Activated naive CD4-positive, alpha-beta T cell treated with anti-CD3 and anti-CD28 coated beads, Interleukin-2, amount 50 U/mL, for 72 hours (primary cell): ENCODE results near the gene SCIN. TPM values are rescaled to one million over a fixed set of nuclear protein-coding genes. Genes with fewer than 3 reads are reported as not detected.

Experiments used
- ATAC-seq, 2 donors: fragments of 150-1000 bp; cut with Tn5 transposase; 2 replicates each; pipeline ENCODE4 v1.10.0; 2021; ENCODE audit warnings: mild to moderate bottlenecking in 2 of 2, moderate library complexity in 2 of 2
- DNase-seq, 2 donors: peaks; one replicate each; pipeline ENCODE4 v3.0.0; 2021 to 2022; ENCODE audit warnings: low spot score in 2 of 2
- H3K27ac Mint-ChIP-seq, 2 donors: one replicate each; pipeline ENCODE4 v1.8.0; 2022; ENCODE audit warnings: mild to moderate bottlenecking in 2 of 2, mixed read lengths in 2 of 2
- H3K36me3 Mint-ChIP-seq, 2 donors: one replicate each; pipeline ENCODE4 v1.8.0; 2022; ENCODE audit warnings: mixed read lengths in 2 of 2
- H3K9me3 Mint-ChIP-seq, 2 donors: one replicate each; pipeline ENCODE4 v1.8.0; 2022; ENCODE audit warnings: mixed read lengths in 2 of 2
- total RNA-seq, 2 donors: library from RNA; stranded (reverse); gene quantifications; one replicate each; pipeline ENCODE4 v1.2.3, GENCODE V29; 2022

Gene SCIN
- total RNA-seq, 2 donors from 2014 or later, result 0.80 TPM; not detected in 1

DNA sequence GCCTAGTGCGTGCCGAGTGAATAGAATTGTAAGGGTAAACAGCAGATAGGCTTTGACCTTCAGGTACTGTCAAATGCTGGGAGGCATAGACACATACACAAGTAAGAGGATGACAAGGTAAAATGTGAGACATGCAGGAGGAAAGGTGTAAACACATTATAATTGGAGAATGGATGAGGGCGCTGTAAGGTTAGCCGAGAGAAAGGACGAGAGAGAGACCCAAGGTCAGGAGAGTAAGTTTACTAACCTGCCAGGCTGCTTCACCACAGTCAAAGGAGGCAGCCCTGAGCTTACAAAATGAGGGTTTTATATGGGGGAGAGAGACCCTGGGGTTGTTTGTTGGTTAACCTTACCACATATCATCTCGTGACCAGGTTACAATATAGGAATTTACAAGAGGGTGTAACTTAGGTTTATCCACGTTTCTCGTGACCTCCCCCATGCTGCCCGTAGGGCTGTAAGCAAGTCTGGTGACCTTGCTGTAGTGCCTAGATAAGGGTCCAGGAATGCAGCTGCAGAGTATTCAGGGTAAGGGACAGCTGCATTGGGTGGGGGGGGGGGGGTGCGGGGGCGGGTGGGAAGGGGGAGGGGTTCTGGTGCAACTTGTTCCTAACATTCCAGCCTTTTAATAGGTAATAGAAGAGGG is 17.9 kb downstream of the SCIN start:
- Mint-ChIP-seq H3K36me3 (no peaks in the 10 kb centered on the region), H3K27ac (no peak overlapping the region)
- no peak for ATAC-seq

GRCh38 chr7:12590559-12590958 is 20.0 kb downstream of the SCIN start:
- Mint-ChIP-seq H3K27ac (no peak overlapping the region), H3K36me3 (no peaks in the 10 kb centered on the region), H3K9me3 (peaks cover 0 to 4% of the 10 kb centered on the region in 2 donors)
- DNase-seq (no peak), ATAC-seq (no peak)

More for the DNA sequence above, 17.9 kb downstream of the SCIN start:
- DNase-seq, result no peak
- H3K9me3 Mint-ChIP-seq, result no peaks in the 10 kb centered on the region

DNA sequence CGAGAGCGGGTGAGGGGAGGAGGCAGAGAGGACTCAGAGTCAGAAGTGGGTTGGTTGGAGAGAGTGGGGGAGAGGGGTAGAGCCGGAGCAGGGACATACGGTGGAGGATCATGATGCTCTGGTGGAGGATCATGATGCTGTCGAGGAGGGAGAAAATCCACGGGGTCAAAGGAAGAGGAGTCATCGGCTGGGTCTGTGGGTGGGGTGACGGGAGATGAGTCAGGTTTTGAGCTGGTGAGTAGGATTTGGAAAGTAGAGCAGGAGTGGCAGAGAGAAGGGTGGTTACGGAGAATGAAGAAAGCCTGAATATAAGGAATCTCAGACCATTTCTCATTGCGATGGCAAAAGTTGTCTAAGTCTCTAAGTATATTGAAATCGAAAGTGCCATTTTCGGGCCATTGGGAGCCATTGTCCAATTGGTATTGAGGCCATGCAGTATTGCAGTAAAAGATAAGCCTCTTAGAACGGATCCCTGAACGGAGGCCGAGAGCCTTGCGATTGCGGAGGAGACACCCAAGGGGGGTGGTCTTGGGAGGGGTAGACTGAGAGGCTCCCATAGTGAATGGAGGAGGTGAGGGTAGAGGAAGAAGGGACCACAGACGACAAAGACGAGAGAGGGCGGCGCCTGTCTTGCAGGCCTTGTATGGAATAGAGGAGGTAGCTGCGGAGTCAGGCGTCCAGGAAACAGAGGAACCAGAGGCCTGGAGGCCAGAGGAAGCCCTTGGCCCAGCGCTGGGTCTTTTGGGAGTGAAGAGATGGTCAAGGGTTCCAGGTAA is 23.8 kb downstream of the SCIN start:
- DNase-seq (no peak), ATAC-seq (no peak)
- H3K36me3 Mint-ChIP-seq, result no peaks in the 10 kb centered on the region
- H3K9me3 Mint-ChIP-seq, result peaks cover 0 to 4% of the 10 kb centered on the region in 2 donors
- no peak overlapping the region for H3K27ac Mint-ChIP-seq

GRCh38 chr7:12595148-12595547 is 24.6 kb downstream of the SCIN start:
- no peak overlapping the region for H3K27ac Mint-ChIP-seq
- DNase-seq (no peak), ATAC-seq (no peak)
- H3K36me3 Mint-ChIP-seq, result no peaks in the 10 kb centered on the region
- H3K9me3 Mint-ChIP-seq, result peaks cover 0 to 4% of the 10 kb centered on the region in 2 donors

DNA sequence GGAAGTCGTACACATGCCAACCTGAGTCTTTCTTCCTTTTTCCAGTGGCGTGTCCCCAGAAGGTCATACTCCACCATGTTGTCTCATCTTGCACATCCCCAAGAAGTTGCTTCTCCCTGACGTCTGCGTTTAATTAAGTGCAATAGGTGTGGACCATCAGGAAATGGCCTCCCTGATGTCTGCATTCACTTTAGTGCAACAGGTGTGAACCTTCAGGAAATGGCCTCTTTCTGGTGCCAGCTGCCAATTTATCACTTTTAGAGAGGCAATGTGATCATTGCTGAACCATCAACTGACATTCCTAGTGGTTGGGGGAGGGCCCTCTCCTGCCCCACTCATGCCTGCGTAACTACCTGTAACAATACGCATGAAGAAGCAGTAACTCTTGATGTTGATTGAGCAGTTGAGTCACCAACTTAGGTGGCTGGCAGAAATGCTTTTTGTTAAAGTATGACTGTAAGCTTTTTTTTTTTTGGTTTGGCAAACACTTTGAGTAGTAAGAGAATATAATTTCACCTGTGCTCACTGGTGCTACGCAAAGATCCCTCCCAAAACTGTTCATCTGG is 25.8 kb downstream of the SCIN start:
- Mint-ChIP-seq H3K9me3 (peaks cover 0 to 4% of the 10 kb centered on the region in 2 donors), H3K27ac (no peak overlapping the region), H3K36me3 (no peaks in the 10 kb centered on the region)
- ATAC-seq, result no peak
- DNase-seq, result no peak

- no peak overlapping the region for H3K27ac Mint-ChIP-seq
- DNase-seq (no peak), ATAC-seq (no peak)
- peaks cover 0 to 6% of the 10 kb centered on the region in 2 donors for H3K36me3 Mint-ChIP-seq
- H3K9me3 Mint-ChIP-seq, result peaks cover 8 to 15% of the 10 kb centered on the region in 2 donors
These were observed 30.9 kb downstream of the SCIN start for GRCh38 chr7:12601302-12601869.

DNA sequence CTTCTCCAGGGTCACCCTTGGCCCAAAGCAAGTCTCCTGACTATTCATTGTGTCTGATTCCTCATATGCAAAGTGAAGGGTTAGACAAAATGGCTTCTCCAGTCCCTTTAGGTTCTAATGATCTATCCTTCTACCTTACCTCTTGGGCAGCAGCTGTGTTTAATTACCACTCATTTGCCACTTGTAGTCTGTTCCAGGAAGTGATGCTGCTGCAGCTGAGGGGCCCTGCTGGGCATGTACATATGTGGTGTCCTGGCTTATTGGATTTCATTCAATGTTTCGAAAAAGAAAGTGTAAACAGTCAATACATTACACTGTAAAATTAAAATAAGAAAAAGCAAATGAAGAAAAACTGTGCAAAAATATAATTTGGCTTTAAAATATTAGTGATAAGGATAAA is 36.6 kb downstream of the SCIN start:
- DNase-seq, result no peak
- ATAC-seq, result no peak

GRCh38 chr7:12609561-12609960 is 39.0 kb downstream of the SCIN start:
- ATAC-seq (no peak), DNase-seq (no peak)
- Mint-ChIP-seq H3K36me3 (no peaks in the 10 kb centered on the region), H3K9me3 (peaks cover 0 to under 1% of the 10 kb centered on the region in 2 donors), H3K27ac (no peak overlapping the region)

More for the DNA sequence above, 36.6 kb downstream of the SCIN start:
- Mint-ChIP-seq H3K27ac (no peak overlapping the region), H3K36me3 (peaks cover 0 to 2% of the 10 kb centered on the region in 2 donors), H3K9me3 (peaks cover 2 to 9% of the 10 kb centered on the region in 2 donors)

- DNase-seq, result no peak
- Mint-ChIP-seq H3K27ac (no peak overlapping the region), H3K9me3 (no peaks in the 10 kb centered on the region), H3K36me3 (no peaks in the 10 kb centered on the region)
- ATAC-seq, result no peak
These were observed 40.4 kb downstream of the SCIN start for GRCh38 chr7:12610899-12611298.

DNA sequence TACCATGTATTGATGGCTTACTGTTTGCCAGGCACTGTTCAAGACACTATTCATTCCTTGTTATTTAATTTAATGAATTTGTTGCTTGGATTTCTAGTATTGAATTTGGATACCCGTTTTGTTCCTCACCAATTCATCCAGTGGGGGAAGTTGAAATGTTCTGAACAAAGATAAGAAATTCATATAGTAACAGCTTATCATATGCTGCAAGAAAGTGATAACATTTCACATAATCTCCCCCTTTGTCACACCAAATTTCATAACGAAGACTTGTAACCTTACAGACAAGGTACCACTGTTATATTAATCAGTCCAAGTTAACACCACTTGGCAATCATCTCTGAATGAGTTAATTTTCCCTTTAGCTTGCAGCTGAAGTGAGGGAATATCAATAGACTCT is 42.1 kb downstream of the SCIN start:
- Mint-ChIP-seq H3K36me3 (no peaks in the 10 kb centered on the region), H3K27ac (no peak overlapping the region), H3K9me3 (no peaks in the 10 kb centered on the region)
- no peak for DNase-seq
- no peak for ATAC-seq

- no peaks in the 10 kb centered on the region for H3K36me3 Mint-ChIP-seq
- DNase-seq, result no peak
- no peak for ATAC-seq
- no peak overlapping the region for H3K27ac Mint-ChIP-seq
- H3K9me3 Mint-ChIP-seq, result no peaks in the 10 kb centered on the region
These were observed 49.0 kb downstream of the SCIN start for GRCh38 chr7:12619461-12620069.

DNA sequence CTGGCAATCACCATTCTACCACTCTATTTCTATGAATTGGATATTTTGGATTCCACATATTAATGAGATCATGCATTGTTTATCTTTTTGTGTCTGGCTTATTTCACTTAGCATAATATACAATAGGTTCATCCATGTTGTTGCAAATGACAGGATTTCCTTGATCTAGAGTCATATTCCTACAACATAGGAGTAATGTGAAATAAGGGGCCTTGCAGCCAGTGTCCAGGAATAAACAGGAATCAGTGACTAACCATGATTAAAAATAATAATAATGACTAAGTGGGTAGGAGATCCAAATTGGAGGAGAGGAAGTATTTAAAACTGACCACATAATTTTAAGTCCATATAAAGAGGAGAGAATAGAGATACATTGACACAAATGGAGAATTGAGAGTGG is 49.9 kb downstream of the SCIN start:
- H3K36me3 Mint-ChIP-seq, result no peaks in the 10 kb centered on the region
- no peaks in the 10 kb centered on the region for H3K9me3 Mint-ChIP-seq
- no peak overlapping the region for H3K27ac Mint-ChIP-seq
- ATAC-seq (no peak), DNase-seq (no peak)

DNA sequence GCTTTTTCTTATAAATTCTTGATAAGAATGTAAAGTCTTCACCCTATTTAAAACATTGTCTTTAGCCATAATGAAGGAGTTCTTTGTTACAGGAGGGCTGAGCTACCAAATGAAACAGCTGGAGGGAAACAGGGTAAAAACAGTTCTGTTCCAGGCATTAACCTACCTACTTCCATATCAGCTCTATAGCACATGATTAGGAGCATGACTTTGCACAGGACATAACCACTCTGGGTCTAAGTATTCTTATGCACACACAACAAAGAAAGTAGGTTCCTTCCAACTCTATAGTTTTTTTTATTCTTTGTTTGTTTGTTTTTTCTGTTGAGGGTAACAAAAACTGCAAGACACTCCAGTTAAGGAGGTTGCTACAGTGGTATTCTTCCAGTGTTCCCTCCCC is 52.7 kb downstream of the SCIN start:
- DNase-seq (no peak), ATAC-seq (no peak)
- Mint-ChIP-seq H3K27ac (no peak overlapping the region), H3K36me3 (no peaks in the 10 kb centered on the region), H3K9me3 (no peaks in the 10 kb centered on the region)

- DNase-seq (no peak), ATAC-seq (no peak)
- Mint-ChIP-seq H3K9me3 (no peaks in the 10 kb centered on the region), H3K27ac (no peak overlapping the region), H3K36me3 (no peaks in the 10 kb centered on the region)
These were observed 53.5 kb downstream of the SCIN start for GRCh38 chr7:12623885-12624498.

DNA sequence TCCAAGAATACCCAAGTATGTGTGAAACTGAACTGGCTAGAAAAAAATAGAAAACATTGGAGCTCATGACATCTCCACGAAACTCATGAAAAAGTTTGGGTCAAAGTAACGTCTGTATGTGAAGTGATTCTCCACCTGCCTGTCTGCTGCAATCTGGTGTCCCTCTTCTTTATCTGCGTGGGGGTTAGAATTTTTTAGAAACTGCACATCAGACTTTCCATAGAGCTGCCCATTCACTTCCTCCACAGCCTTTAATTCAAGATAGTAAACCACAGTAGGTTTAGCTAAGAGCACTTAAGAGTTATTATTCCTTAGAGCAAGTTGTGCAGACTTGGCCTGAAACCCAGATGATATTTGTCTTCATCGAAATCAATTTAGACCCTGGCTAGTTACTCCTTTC is 55.3 kb downstream of the SCIN start:
- ATAC-seq (no peak), DNase-seq (no peak)
- Mint-ChIP-seq H3K9me3 (no peaks in the 10 kb centered on the region), H3K36me3 (no peaks in the 10 kb centered on the region), H3K27ac (no peak overlapping the region)

DNA sequence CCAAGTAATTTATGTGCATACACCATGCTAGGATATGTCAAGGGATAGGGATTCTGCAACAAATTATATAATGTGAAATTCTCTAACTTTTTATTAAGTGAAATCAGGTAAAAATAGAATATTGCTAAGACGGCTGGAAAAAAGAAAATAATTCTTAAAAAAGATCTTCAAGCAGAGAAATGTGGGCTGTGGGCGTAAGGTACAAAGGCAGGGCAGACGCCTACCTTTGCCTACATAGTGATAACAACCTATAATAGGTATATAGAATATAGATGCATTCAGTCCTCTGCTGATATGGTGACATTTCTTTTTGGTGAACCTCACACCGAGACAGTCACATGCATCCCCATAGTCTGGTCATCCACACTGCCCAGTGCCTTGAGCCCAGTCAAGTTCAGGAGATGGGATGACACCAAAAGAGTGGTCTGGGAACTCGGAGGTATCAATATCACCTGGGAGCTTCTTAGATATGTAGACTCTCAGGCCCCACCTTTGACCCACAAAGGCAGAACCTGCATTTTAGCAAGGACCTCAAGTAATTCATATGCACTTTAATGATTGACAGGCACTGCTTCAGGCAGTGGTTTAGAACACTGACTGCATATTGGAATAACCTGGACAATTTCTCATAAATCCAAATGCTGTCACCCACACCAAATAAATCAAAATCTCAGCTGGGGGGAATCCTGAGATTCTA is 59.4 kb downstream of the SCIN start:
- no peak for ATAC-seq
- no peaks in the 10 kb centered on the region for H3K36me3 Mint-ChIP-seq
- no peak for DNase-seq
- H3K9me3 Mint-ChIP-seq, result no peaks in the 10 kb centered on the region
- H3K27ac Mint-ChIP-seq, result no peak overlapping the region
